Activated naive CD8-positive, alpha-beta T cell treated with anti-CD3 and anti-CD28 coated beads, Interleukin-2, amount 50 U/mL, for 16 hours (primary cell): ENCODE results near the gene TFEC.
"Not testable (repeated sequence)": the region's sequence is repeated elsewhere in the genome, so short reads cannot be mapped to it uniquely, and the experiment has no call there.

Source experiments
- DNase-seq: peaks from one replicate; pipeline ENCODE4 v3.0.0-alpha.2; 2020; ENCODE audit warnings: low read depth, low spot score

The TFEC gene

DNA sequence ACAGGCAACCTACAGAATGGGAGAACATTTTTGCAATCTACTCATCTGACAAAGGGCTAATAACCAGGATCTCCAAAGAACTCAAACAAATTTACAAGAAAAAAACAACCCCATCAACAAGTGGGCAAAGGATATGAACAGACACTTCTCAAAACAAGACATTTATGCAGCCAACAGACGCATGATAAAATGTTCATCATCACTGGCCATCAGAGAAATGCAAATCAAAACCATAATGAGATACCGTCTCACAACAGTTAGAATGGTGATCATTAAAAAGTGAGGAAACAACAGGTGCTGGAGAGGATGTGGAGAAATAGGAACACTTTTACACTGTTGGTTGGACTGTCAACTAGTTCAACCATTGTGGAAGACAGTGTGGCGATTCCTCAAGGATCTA is 100.8 kb downstream of the TFEC start:
- not testable (repeated sequence) for DNase-seq

DNA sequence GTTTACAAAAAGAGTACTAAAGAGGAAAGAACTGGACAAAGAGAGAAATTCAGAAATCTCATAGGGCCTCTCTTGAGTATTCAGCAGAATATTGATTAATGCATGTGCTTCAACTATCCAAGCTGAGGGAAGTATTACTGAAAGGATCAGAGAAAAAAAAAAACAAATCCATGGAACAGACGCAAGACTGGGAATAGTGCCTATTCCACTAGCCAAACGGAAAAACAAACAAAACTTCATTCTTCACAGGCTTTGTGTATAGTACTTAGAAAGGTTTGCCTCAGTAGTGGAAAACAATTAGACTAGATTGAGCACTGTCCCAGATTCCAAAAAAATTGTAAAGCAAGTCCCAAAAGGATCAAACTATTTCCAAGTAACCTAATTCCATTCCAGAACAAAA is 106.2 kb downstream of the TFEC start:
- DNase-seq: no peak

DNA sequence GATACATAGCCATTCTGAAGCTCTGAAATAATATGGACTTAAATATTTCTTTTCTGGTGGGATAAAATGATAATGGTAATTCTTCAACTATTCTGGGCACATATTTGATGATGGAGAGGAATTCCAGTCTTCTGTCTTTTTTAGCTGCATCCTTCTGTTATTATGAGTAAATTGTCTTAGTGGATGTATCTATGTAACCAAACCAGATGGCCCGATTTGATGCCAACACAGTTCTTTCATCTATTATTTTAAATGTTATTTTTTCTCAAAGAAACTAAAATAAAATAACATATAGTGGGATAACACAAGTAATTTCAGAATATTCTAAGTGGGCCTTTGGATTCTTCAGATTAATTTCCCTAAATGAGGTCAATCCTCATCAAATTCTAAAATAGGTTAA is 110.2 kb downstream of the TFEC start:
- DNase-seq: no peak

DNA sequence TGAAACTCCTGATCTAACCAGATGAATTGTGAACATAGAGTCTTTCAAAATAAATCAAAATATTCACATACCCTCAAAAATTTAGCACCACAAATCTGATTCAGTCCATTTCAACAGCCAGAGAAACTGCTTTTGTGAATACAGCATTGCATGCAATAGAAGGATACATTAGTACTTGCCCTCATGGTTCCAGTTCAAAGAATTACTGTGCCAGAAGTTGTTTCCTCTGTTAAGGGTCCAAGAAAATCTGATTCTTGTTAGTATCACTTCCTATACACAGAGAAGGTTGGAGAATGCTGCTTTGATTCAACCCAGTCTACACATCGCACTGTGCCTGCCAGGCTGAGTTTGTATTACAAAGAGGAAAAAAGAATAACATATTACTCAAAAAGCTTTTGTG is 115.6 kb downstream of the TFEC start:
- no peak for DNase-seq

DNA sequence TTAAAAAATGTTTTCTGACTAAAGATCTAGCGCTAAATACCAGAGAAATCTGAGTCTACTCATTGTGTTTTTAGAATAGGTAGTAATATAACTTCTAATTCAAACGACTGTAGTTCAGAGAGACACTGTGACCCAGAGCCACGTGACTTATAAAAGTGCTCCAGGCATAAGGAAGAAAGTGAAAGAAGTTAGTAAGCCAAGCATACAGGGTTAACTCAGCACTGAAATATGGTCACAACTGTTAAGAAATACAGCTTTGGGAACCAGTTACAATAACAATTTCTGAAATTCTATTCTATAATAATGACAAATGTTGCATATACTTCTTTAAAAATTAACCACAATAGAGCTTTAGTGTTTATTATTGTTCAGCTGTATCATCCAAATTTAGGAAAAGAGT is 119.1 kb downstream of the TFEC start:
- DNase-seq: no peak

DNA sequence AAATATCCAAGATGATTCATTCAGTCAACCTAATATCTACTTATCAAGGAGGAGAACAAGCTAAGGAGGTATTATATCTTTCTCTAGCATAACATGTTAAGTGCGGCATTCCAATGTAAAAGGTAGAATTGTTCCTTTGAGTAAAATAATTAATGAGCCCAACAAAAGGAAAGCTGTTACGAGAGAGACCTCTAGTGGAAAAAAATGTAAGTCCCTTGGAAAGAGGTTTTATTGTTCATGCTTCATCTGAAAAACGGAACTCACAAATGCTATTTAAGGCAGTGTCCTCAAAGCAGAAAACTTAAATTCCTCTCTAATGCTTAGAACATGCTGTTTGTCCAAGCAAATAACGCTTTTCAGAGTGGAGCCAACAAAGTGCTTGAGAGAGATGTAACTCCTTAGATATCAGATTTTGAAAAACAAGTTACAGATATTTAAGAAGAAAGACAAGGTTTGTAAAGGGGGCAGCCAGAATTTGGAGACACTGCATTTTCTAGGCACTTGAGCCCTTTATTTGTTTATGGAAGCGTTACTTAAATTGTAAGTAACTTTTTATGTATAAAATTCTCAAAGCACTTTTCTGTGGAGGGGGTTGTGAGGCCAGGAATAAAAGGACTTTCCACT is 119.9 kb downstream of the TFEC start:
- DNase-seq: no peak

DNA sequence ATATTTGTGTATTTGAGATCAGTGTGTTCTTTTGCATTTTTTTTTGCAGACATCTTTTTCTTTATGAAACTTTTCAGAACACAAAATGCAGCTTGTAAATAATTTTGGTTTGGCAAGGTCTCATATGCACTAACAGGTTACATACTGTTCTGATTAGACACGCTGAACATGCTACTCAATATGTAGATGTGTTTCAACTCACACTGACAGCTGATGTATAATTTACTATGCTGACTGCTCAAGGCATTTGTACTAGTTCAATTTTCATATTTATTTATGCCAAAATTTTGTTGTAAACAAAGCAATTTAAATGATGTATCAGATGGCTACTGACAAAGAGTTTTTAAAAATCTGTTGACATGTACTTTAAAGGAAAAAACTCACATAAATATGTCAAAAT is 123.8 kb downstream of the TFEC start:
- DNase-seq: no peak

DNA sequence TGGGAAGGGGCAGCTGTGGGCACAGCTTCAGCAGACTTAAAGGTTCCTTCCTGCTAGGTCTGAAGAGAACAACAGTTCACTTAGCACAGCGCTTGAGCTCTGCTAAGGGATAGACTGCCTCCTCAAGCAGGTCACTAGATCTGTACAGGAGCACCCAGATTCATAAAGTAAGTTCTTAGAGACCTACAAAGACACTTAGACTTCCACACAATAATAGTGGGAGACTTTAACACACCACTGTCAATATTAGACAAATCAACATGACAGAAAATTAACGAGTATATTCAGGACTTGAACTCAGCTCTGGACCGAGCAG is 140.9 kb downstream of the TFEC start:
- DNase-seq: no peak

DNA sequence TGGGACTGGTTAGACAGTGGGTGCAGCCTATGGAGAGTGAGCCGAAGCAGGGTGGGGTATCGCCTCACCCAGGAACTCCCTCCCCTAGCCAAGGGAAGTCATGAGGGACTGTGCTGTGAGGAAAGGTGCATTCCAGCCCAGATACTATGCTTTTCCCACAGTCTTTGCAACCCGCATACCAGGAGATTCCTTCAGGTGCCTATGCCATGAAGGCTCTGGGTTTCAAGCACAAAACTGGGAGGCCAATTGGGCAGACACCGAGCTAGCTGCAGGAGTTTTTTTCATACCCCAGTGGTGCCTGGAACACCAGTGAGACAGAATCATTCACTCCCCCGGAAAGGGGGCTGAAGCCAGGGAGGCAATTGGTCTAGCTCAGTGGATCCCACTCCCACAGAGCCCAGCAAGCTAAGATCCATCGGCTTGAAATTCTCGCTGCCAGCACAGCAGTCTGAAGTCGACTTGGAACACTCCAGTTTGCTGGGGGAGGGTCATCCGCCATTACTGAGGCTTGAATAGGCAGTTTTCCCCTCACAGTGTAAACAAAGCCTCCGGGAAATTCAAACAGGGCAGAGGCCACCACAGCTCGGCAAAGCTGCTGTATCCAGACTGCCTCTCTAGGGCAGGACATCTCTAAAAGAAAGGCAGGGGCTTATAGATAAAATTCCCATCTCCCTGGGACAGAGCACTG is 141.4 kb downstream of the TFEC start:
- DNase-seq: no peak

DNA sequence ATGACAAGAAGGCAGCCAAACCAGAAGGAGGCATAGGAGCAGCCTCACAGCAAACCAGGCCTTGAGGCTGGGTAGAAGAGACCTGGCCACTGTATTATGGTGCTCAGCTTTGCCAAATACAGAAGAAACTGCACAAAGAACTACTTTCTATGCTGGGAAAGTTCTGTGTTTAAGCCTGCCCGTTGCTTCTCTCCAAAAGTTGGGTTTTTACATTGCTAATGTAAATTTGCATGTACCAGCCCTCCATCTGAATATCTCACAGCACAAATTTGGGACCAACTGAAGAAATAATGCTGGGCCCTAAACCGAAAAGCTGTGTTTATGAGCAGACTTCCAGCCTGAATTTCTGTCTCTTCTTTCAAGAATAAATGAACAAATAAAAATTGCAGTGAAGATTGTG is 145.0 kb downstream of the TFEC start:
- no peak for DNase-seq
